AG10803 (cell line): ENCODE data around the gene C1orf210.

Source experiments
- DNase-seq: peaks from one replicate; pipeline ENCODE4 v3.0.0; 2010; ENCODE audit warnings: low read depth
- H3K4me3 ChIP-seq: 2 replicates; pipeline ENCODE4 v1.5.1; 2011; ENCODE audit warnings: mild to moderate bottlenecking, low read length, control low read depth
- CTCF ChIP-seq: conservative IDR thresholded peaks from 2 replicates; pipeline ENCODE4 v1.5.1; 2011; ENCODE audit warnings: mild to moderate bottlenecking, low read length, control low read depth, inconsistent platforms

Gene C1orf210

GRCh38 chr1:43286533-43286932 is 1.2 kb upstream of the C1orf210 start:
- no peak overlapping the region for H3K4me3 ChIP-seq
- no peak for TF ChIP-seq CTCF
- DNase-seq = no peak

- no peak for TF ChIP-seq CTCF
- H3K4me3 ChIP-seq = no peak overlapping the region
- no peak for DNase-seq
Observed at GRCh38 chr1:43286115-43286514, 734 bp upstream of the C1orf210 start.

GRCh38 chr1:43284546-43285110 is 753 bp downstream of the C1orf210 start:
- no peak overlapping the region for H3K4me3 ChIP-seq
- no peak for DNase-seq
- no peak for TF ChIP-seq CTCF

- H3K4me3 ChIP-seq = no peak overlapping the region
- no peak for TF ChIP-seq CTCF
- no peak for DNase-seq
Observed at GRCh38 chr1:43284065-43284464, 1.3 kb downstream of the C1orf210 start.

- no peak overlapping the region for H3K4me3 ChIP-seq
- DNase-seq = no peak
- no peak for TF ChIP-seq CTCF
Observed at GRCh38 chr1:43282220-43283195, 2.9 kb downstream of the C1orf210 start.

GRCh38 chr1:43280692-43281091 is 4.7 kb downstream of the C1orf210 start:
- no peak overlapping the region for H3K4me3 ChIP-seq
- TF ChIP-seq CTCF = no peak

GRCh38 chr1:43279666-43280065 is 5.7 kb downstream of the C1orf210 start:
- DNase-seq = no peak
- no peak for TF ChIP-seq CTCF
- no peak overlapping the region for H3K4me3 ChIP-seq

More at GRCh38 chr1:43280692-43281091, 4.7 kb downstream of the C1orf210 start:
- DNase-seq = no peak
